Transverse colon (tissue), 4 donors: ENCODE measurements around the gene GAPDHS. TPM values are rescaled to one million over a fixed set of nuclear protein-coding genes. Genes with fewer than 3 reads are reported as not detected.

Experiments
- DNase-seq: peaks from one replicate; pipeline ENCODE4 v3.0.0-alpha.2; 2019
- H3K27ac ChIP-seq, 4 donors: fragments of 200-600 bp; sonication (generic); 2 replicates each; pipeline ENCODE4 v1.5.1; 2016 to 2018; ENCODE audit warnings: inconsistent platforms in 4 of 4
- H3K27me3 ChIP-seq: fragments of 200-600 bp; sonication (generic); 2 replicates; pipeline ENCODE4 v1.5.1; 2017; ENCODE audit warnings: inconsistent platforms
- H3K36me3 ChIP-seq, 4 donors: fragments of 200-600 bp; sonication (generic); 2 replicates each; pipeline ENCODE4 v1.5.1; 2017 to 2019; ENCODE audit warnings: inconsistent platforms in 4 of 4
- H3K4me1 ChIP-seq, 4 donors: fragments of 200-600 bp; sonication (generic); 2 replicates each; pipeline ENCODE4 v1.5.1; 2017 to 2020; ENCODE audit warnings: inconsistent platforms in 4 of 4
- H3K4me3 ChIP-seq, 4 donors: fragments of 200-600 bp; sonication (generic); 1 replicate in 1 of 4; 2 replicates in 3 of 4; pipeline versions ENCODE4 v1.5.1 to v1.6.1; 2017 to 2019; ENCODE audit warnings: inconsistent platforms in 4 of 4
- H3K9me3 ChIP-seq, 2 donors: fragments of 200-600 bp; sonication (generic); 2 replicates each; pipeline ENCODE4 v1.5.1; 2017 to 2019; ENCODE audit warnings: inconsistent platforms in 2 of 2
- CTCF ChIP-seq, 5 experiments: fragments of 200-600 bp in 3 of 5; fragments of 450-650 bp in 2 of 5; sonication (generic) in 3 of 5; IDR thresholded peaks; 1 replicate in 2 of 5; 2 replicates in 3 of 5; pipeline ENCODE4 v1.5.1; 2016 to 2017; ENCODE audit warnings: antibody characterized with exemption in 5 of 5, inconsistent platforms in 3 of 5, mild to moderate bottlenecking in 2 of 5, moderate library complexity in 1 of 5
- EP300 ChIP-seq: sonication (generic); formaldehyde crosslinking; IDR thresholded peaks from one replicate; pipeline ENCODE4 v1.6.1; 2017; ENCODE audit warnings: antibody characterized with exemption, low read depth
- POLR2A ChIP-seq: fragments of 450-650 bp; IDR thresholded peaks from one replicate; pipeline ENCODE4 v1.6.1; 2016; ENCODE audit warnings: antibody characterized with exemption, mild to moderate bottlenecking, moderate library complexity
- POLR2AphosphoS5 ChIP-seq, 3 donors: sonication (generic); formaldehyde crosslinking; IDR thresholded peaks; one replicate each; pipeline ENCODE4 v1.6.1; 2016; ENCODE audit warnings: antibody characterized with exemption in 3 of 3
- WGBS, 2 donors: methylation state at CpG; one replicate each; pipeline ENCODE4 v1.1.5; 2018; ENCODE audit warnings: low coverage in 1 of 2; 5-methylcytosine and 5-hydroxymethylcytosine counted together
- in situ Hi-C, 4 donors: fragments of 200-750 bp; cut with MboI; loops; one replicate each; pipeline versions ENCODE4 v1.15.0 to v1.15.1; 2017; ENCODE audit warnings: low sequenced_read_pairs in 3 of 4, low pct_ligation_motif_present in 1 of 4, low pct_unique_long_range_greater_than_20kb in 1 of 4
- intact Hi-C: fragments of 100-400 bp; cut with DNase I; formaldehyde crosslinking; loops from one replicate; pipeline ENCODE4 v1.15.1; 2023; ENCODE audit warnings: low total_unique reads
- total RNA-seq, 4 donors: library from RNA; depleted of rRNA; stranded (reverse); fragments of >200 nt; gene quantifications; one replicate each; pipeline ENCODE4 v1.1.0, GENCODE V29; 2016

The GAPDHS gene
- total RNA-seq, 4 donors from 2014 or later = not detected

GRCh38 chr19:35587321-35587720 lies 54.1 kb downstream of the GAPDHS start:
- in situ Hi-C loops = no loop called here

DNA sequence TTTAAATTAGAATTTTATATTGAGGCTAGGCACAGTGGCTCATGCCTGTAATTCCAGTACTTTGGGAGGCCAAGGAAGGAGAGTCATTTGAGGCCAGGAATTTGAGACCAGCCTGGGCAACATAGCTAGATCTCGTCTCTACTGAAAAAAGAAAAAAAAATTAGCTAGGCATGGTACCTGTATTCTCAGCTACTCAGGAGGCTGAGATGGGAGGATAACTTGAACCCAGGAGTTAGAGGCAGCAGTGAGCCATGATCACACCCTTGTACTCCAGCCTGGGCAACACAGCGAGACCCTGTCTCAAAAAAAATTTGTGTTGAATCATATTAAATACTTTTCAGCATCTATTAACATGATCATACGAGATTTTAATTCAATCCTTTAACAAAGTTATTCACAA lies 57.6 kb downstream of the GAPDHS start:
- H3K27ac ChIP-seq = no peak overlapping the region
- in situ Hi-C loops (no loop called here), intact Hi-C loops (no loop called here)
- H3K9me3 ChIP-seq = no peaks in the 10 kb centered on the region
- 76 to 84% methylated on average over 3 of the region's 3 CpGs for WGBS, 2 donors
- H3K4me3 ChIP-seq = no peak overlapping the region
- H3K4me1 ChIP-seq = no peaks in the 10 kb centered on the region
- no peaks in the 10 kb centered on the region for H3K36me3 ChIP-seq
- TF ChIP-seq POLR2A = no peak
- TF ChIP-seq POLR2AphosphoS5 (IDR thresholded peaks at IDR 0.05) = no peak
- TF ChIP-seq EP300 = no peak
- no peak for TF ChIP-seq CTCF (IDR thresholded peaks at IDR 0.05)
- no peak for DNase-seq
- H3K27me3 ChIP-seq = peaks cover 11% of the 10 kb centered on the region

More at GRCh38 chr19:35587321-35587720, 54.1 kb downstream of the GAPDHS start:
- intact Hi-C loops = no loop called here
- no peak overlapping the region for H3K27ac ChIP-seq
- WGBS, 2 donors = 20 to 48% methylated on average over 1 of the region's 1 CpG
- TF ChIP-seq POLR2A = no peak
- TF ChIP-seq EP300 = no peak
- TF ChIP-seq CTCF (IDR thresholded peaks at IDR 0.05) = no peak
- TF ChIP-seq POLR2AphosphoS5 (IDR thresholded peaks at IDR 0.05) = no peak
- H3K9me3 ChIP-seq = no peaks in the 10 kb centered on the region
- H3K4me1 ChIP-seq = no peaks in the 10 kb centered on the region
- H3K36me3 ChIP-seq = no peaks in the 10 kb centered on the region
- H3K27me3 ChIP-seq = peaks cover 10% of the 10 kb centered on the region
- no peak for DNase-seq
- H3K4me3 ChIP-seq = no peak overlapping the region

GRCh38 chr19:35592226-35592625 lies 59.0 kb downstream of the GAPDHS start:
- Histone ChIP-seq H3K27me3 (peaks cover 11% of the 10 kb centered on the region), H3K4me3 (no peak overlapping the region), H3K27ac (no peak overlapping the region), H3K36me3 (no peaks in the 10 kb centered on the region), H3K4me1 (no peaks in the 10 kb centered on the region), H3K9me3 (no peaks in the 10 kb centered on the region)
- in situ Hi-C loops (no loop called here), intact Hi-C loops (no loop called here)
- no peak for DNase-seq
- WGBS, 2 donors = 20 to 26% methylated on average over 7 to 8 of the region's 8 CpGs
- TF ChIP-seq CTCF (IDR thresholded peaks at IDR 0.05) (peak; percentile 28 to 40 (median 34)), POLR2A (no peak)

Other genes starting within 250 kb of the GAPDHS start
- not detected for gene MAG, start 241.3 kb upstream of the GAPDHS start, total RNA-seq
- 10 to 100 TPM in 2 of 4 donors, 1 to 10 TPM in 1, not detected in 1; 4.4 to 27.7 (median 21.1) TPM for gene CD22, start 204.3 kb upstream of the GAPDHS start, total RNA-seq
- gene FFAR1, start 185.6 kb upstream of the GAPDHS start, total RNA-seq = under 1 TPM in 1 of 4 donors, not detected in 3; 0.32 TPM
- under 1 TPM in 1 of 4 donors, not detected in 3; 0.27 TPM for gene FFAR3, start 175.0 kb upstream of the GAPDHS start, total RNA-seq
- gene GPR42, start 162.4 kb upstream of the GAPDHS start, total RNA-seq = not detected
- gene FFAR2, start 85.2 kb upstream of the GAPDHS start, total RNA-seq = 1 to 10 TPM in 1 of 4 donors, under 1 TPM in 1, not detected in 2; 0.32 to 2.2 TPM
- not detected for gene KRTDAP, start 43.0 kb upstream of the GAPDHS start, total RNA-seq
- 10 to 100 TPM in 2 of 4 donors, 1 to 10 TPM in 2; 2.7 to 18.1 (median 10.0) TPM for gene DMKN, start 19.8 kb upstream of the GAPDHS start, total RNA-seq
- gene SBSN, start 5.1 kb upstream of the GAPDHS start, total RNA-seq = not detected
- gene TMEM147, start 12.2 kb downstream of the GAPDHS start, total RNA-seq = 10 to 100 TPM; 29.5 to 77.0 (median 54.0) TPM
- not detected for gene ATP4A, start 30.2 kb downstream of the GAPDHS start, total RNA-seq
- gene PMIS2, start 52.7 kb downstream of the GAPDHS start, total RNA-seq = not detected
- 1 to 10 TPM; 3.7 to 6.6 (median 5.2) TPM for gene HAUS5, start 79.3 kb downstream of the GAPDHS start, total RNA-seq
- 100 to 1,000 TPM in 1 of 4 donors, 10 to 100 TPM in 3; 53.1 to 107 (median 62.5) TPM for gene RBM42, start 95.6 kb downstream of the GAPDHS start, total RNA-seq
- gene ETV2, start 108.3 kb downstream of the GAPDHS start, total RNA-seq = 10 to 100 TPM in 1 of 4 donors, 1 to 10 TPM in 2, not detected in 1; 1.1 to 35.2 (median 3.5) TPM
- gene COX6B1, start 114.9 kb downstream of the GAPDHS start, total RNA-seq = 1,000 to 10,000 TPM in 1 of 4 donors, 100 to 1,000 TPM in 3; 368 to 1,320 (median 628) TPM
- gene UPK1A, start 133.1 kb downstream of the GAPDHS start, total RNA-seq = not detected
- not detected for gene ZBTB32, start 171.1 kb downstream of the GAPDHS start, total RNA-seq
- 10 to 100 TPM; 31.8 to 63.9 (median 50.7) TPM for gene KMT2B, start 184.5 kb downstream of the GAPDHS start, total RNA-seq
- gene IGFLR1, start 209.0 kb downstream of the GAPDHS start, total RNA-seq = 1 to 10 TPM in 3 of 4 donors, under 1 TPM in 1; 0.40 to 7.3 (median 6.0) TPM
- 100 to 1,000 TPM in 1 of 4 donors, 10 to 100 TPM in 3; 34.8 to 122 (median 44.9) TPM for gene U2AF1L4, start 212.0 kb downstream of the GAPDHS start, total RNA-seq
- 10 to 100 TPM in 3 of 4 donors, 1 to 10 TPM in 1; 6.6 to 80.0 (median 56.8) TPM for gene PSENEN, start 212.2 kb downstream of the GAPDHS start, total RNA-seq
- 10 to 100 TPM; 10.5 to 41.1 (median 15.8) TPM for gene LIN37, start 215.1 kb downstream of the GAPDHS start, total RNA-seq
- gene HSPB6, start 223.6 kb downstream of the GAPDHS start, total RNA-seq = 100 to 1,000 TPM in 1 of 4 donors, 10 to 100 TPM in 3; 22.3 to 185 (median 43.9) TPM
- 10 to 100 TPM in 2 of 4 donors, 1 to 10 TPM in 2; 9.2 to 42.8 (median 24.6) TPM for gene PROSER3, start 224.7 kb downstream of the GAPDHS start, total RNA-seq
- 10 to 100 TPM in 2 of 4 donors, 1 to 10 TPM in 2; 6.7 to 70.3 (median 17.2) TPM for gene ARHGAP33, start 242.1 kb downstream of the GAPDHS start, total RNA-seq